ENCODE measurements around the gene NDUFB2. TPM values are rescaled to one million over a fixed set of nuclear protein-coding genes. Genes with fewer than 3 reads are reported as not detected.

The NDUFB2 gene
- total and polyA plus RNA-seq, 9 of the 15 experiments (the other 6 are each of a cell fraction or from before 2014, with no cell fraction given): 220 to 2,075 (median 320) TPM

DNA sequence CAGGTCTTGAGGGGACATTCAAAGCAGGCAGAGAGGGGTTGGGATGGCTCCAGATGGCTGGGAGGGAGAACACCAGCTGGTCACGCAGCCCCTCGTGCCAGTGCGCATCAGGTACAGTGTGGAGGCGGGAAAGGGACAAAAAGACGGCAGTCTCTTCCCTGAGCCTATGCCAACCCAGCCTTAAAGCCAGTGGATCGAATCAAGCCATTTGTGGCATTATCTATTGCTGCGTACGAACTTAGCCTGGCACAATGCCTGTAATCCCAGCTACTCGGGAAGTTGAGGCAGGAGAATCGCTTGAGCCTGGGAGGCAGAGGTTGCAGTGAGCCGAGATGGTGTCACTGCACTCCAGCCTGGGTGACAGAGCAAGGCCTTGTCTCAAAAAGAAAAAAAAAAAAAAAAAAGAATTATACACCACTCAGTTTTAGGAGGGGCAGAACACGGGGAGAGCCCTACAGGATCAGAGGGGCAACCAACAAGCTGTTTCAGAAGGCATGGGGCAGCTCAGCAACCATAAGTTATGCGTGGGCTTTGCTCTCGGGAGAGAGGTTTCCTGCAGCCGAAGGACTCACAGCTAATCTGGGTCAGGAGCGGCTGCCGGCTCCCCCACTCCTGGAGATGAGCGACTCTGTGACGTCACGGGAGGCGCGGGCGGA lies 356 bp upstream of the NDUFB2 start (continued):
- no peak for TF ChIP-seq ZHX1 (conservative IDR thresholded peaks at IDR 0.05; ENCODE audit: low read length)
- no peak for TF ChIP-seq ARID4B (CRISPR knock-in tag; IDR thresholded peaks at IDR 0.05)
- no peak for TF ChIP-seq BDP1 (IDR thresholded peaks at IDR 0.05; ENCODE audit: insufficient read depth, insufficient read length)
- 0 out of 2 replicates have a peak, but pooled peaks have one; percentile 2 for TF ChIP-seq CBFA2T3 (IDR thresholded peaks at IDR 0.05)
- TF ChIP-seq EGR1 (conservative IDR thresholded peaks at IDR 0.05): peak; percentile 57
- no peak for TF ChIP-seq ZNF592 (IDR thresholded peaks at IDR 0.05)
- peak; percentile 85 for TF ChIP-seq TAF7 (tag; IDR thresholded peaks at IDR 0.05)
- peak; percentile 89 for TF ChIP-seq TAF1 (IDR thresholded peaks at IDR 0.05; ENCODE audit: control insufficient read depth, extremely low read depth, insufficient read depth, low read length, severe bottlenecking)
- no peak for TF ChIP-seq SMARCC2 (IDR thresholded peaks at IDR 0.05; ENCODE audit: low read depth)
- TF ChIP-seq FIP1L1 (IDR thresholded peaks at IDR 0.05; ENCODE audit: low read depth, low read length, poor library complexity, severe bottlenecking): no peak

All from K562 (cell line).